WTC11 (cell line): ENCODE measurements around the gene MEOX2. TPM values are rescaled to one million over a fixed set of nuclear protein-coding genes. Genes with fewer than 3 reads are reported as not detected.

Source experiments
- ATAC-seq: fragments of 200-7000 bp; cut with Tn5 transposase; 2 replicates; pipeline ENCODE4 v1.10.0; 2021; ENCODE audit warnings: mild to moderate bottlenecking, moderate library complexity
- CTCF ChIA-PET: fragments of 300-600 bp; sonication (Branson Sonifier 250); formaldehyde crosslinking; loops from one replicate; lab custom pipeline; 2021; ENCODE audit warnings: antibody characterized with exemption; lab: Charles Lee
- POLR2A ChIA-PET: fragments of 350-600 bp; sonication (Branson Sonifier 250); formaldehyde crosslinking; loops from one replicate; lab custom pipeline; 2021; ENCODE audit warnings: antibody characterized with exemption; lab: Charles Lee
- DNase-seq: peaks from one replicate; pipeline ENCODE4 v3.0.0; 2021; ENCODE audit warnings: low spot score
- H3K27ac Mint-ChIP-seq: 2 replicates; pipeline ENCODE4 v1.8.0; 2021; ENCODE audit warnings: mixed read lengths
- H3K27me3 Mint-ChIP-seq: 2 replicates; pipeline ENCODE4 v1.8.0; 2021; ENCODE audit warnings: low read depth, mild to moderate bottlenecking, moderate library complexity, mixed read lengths
- H3K36me3 Mint-ChIP-seq: 2 replicates; pipeline ENCODE4 v1.8.0; 2021; ENCODE audit warnings: mixed read lengths
- H3K4me1 Mint-ChIP-seq: 2 replicates; pipeline ENCODE4 v1.8.0; 2022; ENCODE audit warnings: mixed read lengths
- H3K4me3 Mint-ChIP-seq: 2 replicates; pipeline ENCODE4 v1.8.0; 2021; ENCODE audit warnings: mild to moderate bottlenecking, moderate library complexity, mixed read lengths
- H3K9me3 Mint-ChIP-seq: 2 replicates; pipeline ENCODE4 v1.8.0; 2021; ENCODE audit warnings: mixed read lengths
- ATF3 ChIP-seq: sonication (generic); formaldehyde crosslinking; conservative IDR thresholded peaks from 2 replicates; pipeline ENCODE4 v1.8.1; 2022; ENCODE audit warnings: mild to moderate bottlenecking, missing genetic modification reagents
- CTCF ChIP-seq: fragments of 200-600 bp; IDR thresholded peaks from 2 replicates; pipeline ENCODE4 v1.8.0; 2022; ENCODE audit warnings: antibody characterized with exemption
- E2F1 ChIP-seq: sonication (generic); formaldehyde crosslinking; IDR thresholded peaks from 2 replicates; pipeline ENCODE4 v1.8.0; 2022; ENCODE audit warnings: mild to moderate bottlenecking, missing genetic modification reagents
- E2F4 ChIP-seq: sonication (generic); formaldehyde crosslinking; IDR thresholded peaks from 2 replicates; pipeline ENCODE4 v1.8.1; 2022; ENCODE audit warnings: low read depth, mild to moderate bottlenecking, moderate library complexity, missing genetic modification reagents, borderline replicate concordance
- ESRRA ChIP-seq: sonication (generic); formaldehyde crosslinking; IDR thresholded peaks from 2 replicates; pipeline ENCODE4 v1.8.1; 2022; ENCODE audit warnings: mild to moderate bottlenecking, missing genetic modification reagents, borderline replicate concordance
- FOXP4 ChIP-seq: sonication (generic); formaldehyde crosslinking; IDR thresholded peaks from 2 replicates; pipeline ENCODE4 v1.8.0; 2022; ENCODE audit warnings: mild to moderate bottlenecking, missing genetic modification reagents
- GABPB1 ChIP-seq: sonication (generic); formaldehyde crosslinking; IDR thresholded peaks from 2 replicates; pipeline ENCODE4 v1.8.1; 2023; ENCODE audit warnings: mild to moderate bottlenecking, missing genetic modification reagents
- GRHL2 ChIP-seq: fragments of 250-450 bp; sonication (Bioruptor Pico); IDR thresholded peaks from 2 replicates; pipeline ENCODE4 v1.8.0; 2022; ENCODE audit warnings: mild to moderate bottlenecking, moderate library complexity; ENCODE audit not compliant: insufficient replicate concordance, severe bottlenecking
- HMGA2 ChIP-seq: fragments of 250-450 bp; sonication (Bioruptor Pico); IDR thresholded peaks from 2 replicates; pipeline ENCODE4 v1.4.0; 2021; ENCODE audit warnings: mild to moderate bottlenecking, moderate library complexity
- IRF2 ChIP-seq: sonication (generic); formaldehyde crosslinking; IDR thresholded peaks from 2 replicates; pipeline ENCODE4 v1.8.0; 2022; ENCODE audit warnings: low read depth, missing genetic modification reagents, borderline replicate concordance
- KAT7 ChIP-seq: sonication (generic); formaldehyde crosslinking; IDR thresholded peaks from 2 replicates; pipeline ENCODE4 v1.8.1; 2023; ENCODE audit warnings: missing genetic modification reagents, mild to moderate bottlenecking, borderline replicate concordance
- MXD4 ChIP-seq: fragments of 250-450 bp; sonication (Bioruptor Pico); IDR thresholded peaks from 2 replicates; pipeline ENCODE4 v1.8.0; 2021; ENCODE audit warnings: mild to moderate bottlenecking, moderate library complexity, borderline replicate concordance
- NFYB ChIP-seq: sonication (generic); formaldehyde crosslinking; conservative IDR thresholded peaks from 2 replicates; pipeline ENCODE4 v1.8.0; 2022; ENCODE audit warnings: low read depth, missing genetic modification reagents
- PRDM15 ChIP-seq: sonication (generic); formaldehyde crosslinking; IDR thresholded peaks from 2 replicates; pipeline ENCODE4 v1.8.0; 2022; ENCODE audit warnings: missing genetic modification reagents
- SMAD3 ChIP-seq: sonication (generic); formaldehyde crosslinking; IDR thresholded peaks from 2 replicates; pipeline ENCODE4 v1.8.0; 2022; ENCODE audit warnings: missing genetic modification reagents, mild to moderate bottlenecking, borderline replicate concordance
- SP1 ChIP-seq: sonication (generic); formaldehyde crosslinking; conservative IDR thresholded peaks from 2 replicates; pipeline ENCODE4 v1.8.1; 2022; ENCODE audit warnings: missing genetic modification reagents
- TCF7 ChIP-seq: sonication (generic); formaldehyde crosslinking; IDR thresholded peaks from 2 replicates; pipeline ENCODE4 v1.8.0; 2022; ENCODE audit warnings: mild to moderate bottlenecking, low read depth, missing genetic modification reagents, moderate library complexity
- USF1 ChIP-seq: sonication (generic); formaldehyde crosslinking; IDR thresholded peaks from 2 replicates; pipeline ENCODE4 v1.8.0; 2022; ENCODE audit warnings: mild to moderate bottlenecking, missing genetic modification reagents
- ZMAT4 ChIP-seq: fragments of 250-450 bp; sonication (Bioruptor Pico); IDR thresholded peaks from 2 replicates; pipeline ENCODE4 v1.9.0; 2021; ENCODE audit warnings: mild to moderate bottlenecking
- ZNF219 ChIP-seq: sonication (generic); formaldehyde crosslinking; IDR thresholded peaks from 2 replicates; pipeline ENCODE4 v1.8.0; 2023; ENCODE audit warnings: missing genetic modification reagents, mild to moderate bottlenecking, borderline replicate concordance
- ZNF416 ChIP-seq: fragments of 250-450 bp; sonication (Bioruptor Pico); IDR thresholded peaks from 2 replicates; pipeline ENCODE4 v1.9.0; 2021; ENCODE audit warnings: mild to moderate bottlenecking, inconsistent platforms
- total RNA-seq: library from RNA; stranded (reverse); gene quantifications from 3 replicates; pipeline ENCODE4 v1.2.3, GENCODE V29; 2021

MEOX2 gene
- total RNA-seq, 1 experiment from 2014 or later, result 0.07 TPM

GRCh38 chr7:15720849-15721471 lies 34.5 kb upstream of the MEOX2 start:
- Mint-ChIP-seq H3K9me3 (no peaks in the 10 kb centered on the region), H3K27me3 (no peaks in the 10 kb centered on the region), H3K36me3 (no peaks in the 10 kb centered on the region), H3K4me3 (no peak overlapping the region), H3K4me1 (peaks cover 26% of the 10 kb centered on the region), H3K27ac (no peak overlapping the region)
- CTCF ChIA-PET, result interaction anchor here (0.6 to 1.9 kb wide), 46 partner anchors 9 to 797 kb away, joined by 3 to 21 read pairs (median 3); partner anchors contain the start of gene MEOX2
- POLR2A ChIA-PET, result no interaction called here
- DNase-seq (peak; percentile 27), ATAC-seq (no peak)
- TF ChIP-seq FOXP4 (no peak), CTCF (peak; percentile 66; the same call in 1 of the 2 replicates), NFYB (CRISPR knock-in tag) (no peak), ZMAT4 (CRISPR knock-in tag) (no peak)

GRCh38 chr7:15719311-15719710 lies 32.8 kb upstream of the MEOX2 start:
- no peak for DNase-seq
- no peak overlapping the region for H3K27ac Mint-ChIP-seq
- H3K9me3 Mint-ChIP-seq, result no peaks in the 10 kb centered on the region
- no peak overlapping the region for H3K4me3 Mint-ChIP-seq
- ChIA-PET CTCF (no interaction called here), POLR2A (no interaction called here)
- ATAC-seq, result no peak
- H3K36me3 Mint-ChIP-seq, result no peaks in the 10 kb centered on the region
- peaks cover 10% of the 10 kb centered on the region for H3K4me1 Mint-ChIP-seq
- TF ChIP-seq KAT7 (CRISPR knock-in tag), result no peak
- TF ChIP-seq MXD4, result no peak
- TF ChIP-seq HMGA2 (CRISPR knock-in tag), result no peak
- no peak for TF ChIP-seq E2F1 (CRISPR knock-in tag)
- TF ChIP-seq E2F4 (CRISPR knock-in tag), result no peak
- no peak for TF ChIP-seq IRF2 (CRISPR knock-in tag)
- no peak for TF ChIP-seq ZMAT4 (CRISPR knock-in tag)
- TF ChIP-seq USF1 (CRISPR knock-in tag), result no peak
- no peak for TF ChIP-seq TCF7 (CRISPR knock-in tag)
- TF ChIP-seq ATF3, result no peak
- TF ChIP-seq ESRRA, result no peak
- no peak for TF ChIP-seq ZNF219 (CRISPR knock-in tag)
- no peak for TF ChIP-seq SP1
- TF ChIP-seq GABPB1 (CRISPR knock-in tag), result no peak
- TF ChIP-seq PRDM15 (CRISPR knock-in tag), result no peak
- no peak for TF ChIP-seq GRHL2 (CRISPR knock-in tag)
- no peak for TF ChIP-seq ZNF416
- TF ChIP-seq SMAD3 (CRISPR knock-in tag), result no peak
- no peaks in the 10 kb centered on the region for H3K27me3 Mint-ChIP-seq
